HepG2 (cell line): Measurements from ENCODE around the gene TJP3. TPM values are rescaled to one million over a fixed set of nuclear protein-coding genes. Genes with fewer than 3 reads are reported as not detected.

Experiments used
- ADNP ChIP-seq: sonication (generic); formaldehyde crosslinking; IDR thresholded peaks from 2 replicates; pipeline ENCODE4 v1.4.0; 2020; ENCODE audit warnings: missing genetic modification reagents
- AHR ChIP-seq: IDR thresholded peaks from 2 replicates; pipeline ENCODE4 v1.6.1; 2018; ENCODE audit warnings: missing genetic modification reagents, missing compliant biosample characterization
- CBX5 ChIP-seq: sonication (generic); formaldehyde crosslinking; IDR thresholded peaks from 2 replicates; pipeline ENCODE4 v1.4.0; 2020; ENCODE audit warnings: missing genetic modification reagents, borderline replicate concordance
- FOXC1 ChIP-seq: sonication (generic); formaldehyde crosslinking; IDR thresholded peaks from 2 replicates; pipeline ENCODE4 v1.8.0; 2022; ENCODE audit warnings: mild to moderate bottlenecking, missing genetic modification reagents, borderline replicate concordance
- FOXO1 ChIP-seq: sonication (generic); formaldehyde crosslinking; IDR thresholded peaks from 2 replicates; pipeline ENCODE4 v1.4.0; 2020; ENCODE audit warnings: missing genetic modification reagents
- KDM4B ChIP-seq: sonication (generic); formaldehyde crosslinking; IDR thresholded peaks from 2 replicates; pipeline ENCODE4 v1.4.0; 2020; ENCODE audit warnings: missing genetic modification reagents
- KLF6 ChIP-seq: IDR thresholded peaks from 2 replicates; pipeline ENCODE4 v1.8.0; 2016; ENCODE audit warnings: missing biosample characterization, missing genetic modification reagents
- MEIS1 ChIP-seq: sonication (generic); formaldehyde crosslinking; IDR thresholded peaks from 2 replicates; pipeline ENCODE4 v1.9.0; 2021; ENCODE audit warnings: mild to moderate bottlenecking, missing genetic modification reagents, moderate library complexity, borderline replicate concordance
- NFE2L2 ChIP-seq: fragments of 150-350 bp; IDR thresholded peaks from 2 replicates; pipeline ENCODE4 v1.6.1; 2014; ENCODE audit warnings: low read length
- PAF1 ChIP-seq: IDR thresholded peaks from 2 replicates; pipeline ENCODE4 v1.6.1; 2016; ENCODE audit warnings: missing genetic modification reagents, missing compliant biosample characterization
- PCBP2 ChIP-seq: fragments of 200-400 bp; formaldehyde crosslinking; optimal IDR thresholded peaks from 2 replicates; pipeline ENCODE3; 2018; ENCODE audit warnings: low read length, low read depth; ENCODE audit not compliant: poor library complexity, severe bottlenecking
- PHF21A ChIP-seq: sonication (generic); formaldehyde crosslinking; IDR thresholded peaks from 2 replicates; pipeline ENCODE4 v1.5.0; 2020; ENCODE audit warnings: mild to moderate bottlenecking, missing genetic modification reagents
- PITX1 ChIP-seq: sonication (generic); formaldehyde crosslinking; IDR thresholded peaks from 2 replicates; pipeline ENCODE4 v1.5.1; 2020; ENCODE audit warnings: mild to moderate bottlenecking, missing genetic modification reagents
- RFX3 ChIP-seq: IDR thresholded peaks from 2 replicates; pipeline ENCODE4 v1.6.1; 2016; ENCODE audit warnings: missing biosample characterization, missing genetic modification reagents
- SKI ChIP-seq: fragments of 450-650 bp; IDR thresholded peaks from one replicate; pipeline ENCODE4 v1.6.1; 2018; ENCODE audit warnings: mild to moderate bottlenecking; ENCODE audit not compliant: partially characterized antibody
- SP2 ChIP-seq: sonication (generic); formaldehyde crosslinking; IDR thresholded peaks from 2 replicates; pipeline ENCODE4 v1.5.1; 2020; ENCODE audit warnings: mild to moderate bottlenecking, missing genetic modification reagents
- STAG1 ChIP-seq: sonication (generic); formaldehyde crosslinking; IDR thresholded peaks from 2 replicates; pipeline ENCODE4 v1.4.0; 2020; ENCODE audit warnings: missing genetic modification reagents
- TBX3 ChIP-seq: fragments of 450-650 bp; IDR thresholded peaks from 2 replicates; pipeline ENCODE4 v1.6.1; 2017; ENCODE audit warnings: antibody characterized with exemption, mild to moderate bottlenecking, inconsistent platforms, borderline replicate concordance
- TCF7L2 ChIP-seq: IDR thresholded peaks from 2 replicates; pipeline ENCODE4 v1.6.1; 2011; ENCODE audit warnings: mild to moderate bottlenecking, low read depth, low read length, moderate library complexity
- TP53 ChIP-seq: sonication (generic); formaldehyde crosslinking; conservative IDR thresholded peaks from 2 replicates; pipeline ENCODE4 v1.4.0; 2020; ENCODE audit warnings: missing genetic modification reagents
- YEATS2 ChIP-seq: sonication (generic); formaldehyde crosslinking; IDR thresholded peaks from 2 replicates; pipeline ENCODE4 v1.4.0; 2020; ENCODE audit warnings: missing genetic modification reagents, borderline replicate concordance
- ZBTB33 ChIP-seq: sonication (generic); formaldehyde crosslinking; IDR thresholded peaks from 2 replicates; pipeline ENCODE4 v1.4.0; 2020; ENCODE audit warnings: missing genetic modification reagents
- ZFP36 ChIP-seq: fragments of 150-350 bp; IDR thresholded peaks from 2 replicates; pipeline ENCODE4 v1.6.1; 2018; ENCODE audit warnings: borderline replicate concordance, low read length, low read depth; ENCODE audit not compliant: partially characterized antibody
- ZFP37 ChIP-seq: sonication (generic); formaldehyde crosslinking; IDR thresholded peaks from 2 replicates; pipeline ENCODE4 v1.4.0; 2020; ENCODE audit warnings: missing genetic modification reagents, borderline replicate concordance
- ZNF124 ChIP-seq: sonication (generic); formaldehyde crosslinking; IDR thresholded peaks from 2 replicates; pipeline ENCODE4 v1.4.0; 2020; ENCODE audit warnings: missing genetic modification reagents
- ZNF335 ChIP-seq: sonication (generic); formaldehyde crosslinking; IDR thresholded peaks from 2 replicates; pipeline ENCODE4 v1.4.0; 2020; ENCODE audit warnings: missing genetic modification reagents
- ZNF530 ChIP-seq: sonication (generic); formaldehyde crosslinking; IDR thresholded peaks from 2 replicates; pipeline ENCODE4 v1.5.0; 2020; ENCODE audit warnings: low read depth, mild to moderate bottlenecking, missing genetic modification reagents
- ZNF605 ChIP-seq: sonication (generic); formaldehyde crosslinking; IDR thresholded peaks from 2 replicates; pipeline ENCODE4 v1.8.0; 2022; ENCODE audit warnings: mild to moderate bottlenecking, missing genetic modification reagents
- ZNF619 ChIP-seq: sonication (generic); formaldehyde crosslinking; IDR thresholded peaks from 2 replicates; pipeline ENCODE4 v1.4.0; 2020; ENCODE audit warnings: mild to moderate bottlenecking, missing genetic modification reagents
- ZNF749 ChIP-seq: sonication (generic); formaldehyde crosslinking; IDR thresholded peaks from 2 replicates; pipeline ENCODE4 v1.8.0; 2022; ENCODE audit warnings: mild to moderate bottlenecking, missing genetic modification reagents, moderate library complexity, borderline replicate concordance
- ZNF83 ChIP-seq: sonication (generic); formaldehyde crosslinking; IDR thresholded peaks from 2 replicates; pipeline ENCODE4 v1.4.0; 2020; ENCODE audit warnings: missing genetic modification reagents, mild to moderate bottlenecking, borderline replicate concordance
- polyA plus RNA-seq, 8 experiments: library from polyadenylated mRNA; depleted of rRNA in 3 of 8; stranded (reverse) in 7 of 8; unstranded in 1 of 8; fragments of >200 nt; fragmentation: Illumina TruSeq in 4 of 8; extraction: Trizol in 4 of 8; gene quantifications; 2 replicates each; pipeline versions ENCODE4 v1.2.1 to v1.2.3, GENCODE V29; 2011 to 2016; ENCODE audit warnings: low read depth in 4 of 8, missing spikeins in 1 of 8, mixed read lengths in 1 of 8; ENCODE audit not compliant: insufficient read depth in 1 of 8
- total RNA-seq, 5 experiments: library from RNA; depleted of rRNA; stranded (reverse); fragments of >200 nt; fragmentation: Illumina TruSeq; extraction: Trizol; gene quantifications; 2 replicates each; pipeline ENCODE4 v1.2.3, GENCODE V29; 2016; ENCODE audit warnings: low read depth in 1 of 5

TJP3 gene
- total and polyA plus RNA-seq, 2 of the 13 experiments (the other 11 are each of a cell fraction or from before 2014, with no cell fraction given), result 2.3 to 21.5 TPM

- TF ChIP-seq AHR (CRISPR knock-in tag) (peak; percentile 75; the same call in 1 of the 2 replicates), SKI (no peak), ZNF605 (CRISPR knock-in tag) (no peak), ZFP37 (CRISPR knock-in tag) (no peak), ADNP (CRISPR knock-in tag) (peak; percentile 98), ZNF124 (no peak), PITX1 (CRISPR knock-in tag) (peak; percentile 56; the same call in 1 of the 2 replicates), TCF7L2 (no peak), PHF21A (CRISPR knock-in tag) (no peak), FOXO1 (no peak), KDM4B (CRISPR knock-in tag) (0 out of 2 replicates have a peak, but pooled peaks have one; percentile 51), ZNF83 (no peak), YEATS2 (peak; percentile 40; the same call in 1 of the 2 replicates), ZBTB33 (peak; percentile 58), KLF6 (CRISPR knock-in tag) (peak; percentile 42; the same call in 1 of the 2 replicates), NFE2L2 (no peak), ZNF749 (CRISPR knock-in tag) (0 out of 2 replicates have a peak, but pooled peaks have one; percentile 43), TP53 (CRISPR knock-in tag) (no peak), MEIS1 (CRISPR knock-in tag) (peak; percentile 42; the same call in 1 of the 2 replicates), PAF1 (CRISPR knock-in tag) (no peak), ZNF335 (CRISPR knock-in tag) (0 out of 2 replicates have a peak, but pooled peaks have one; percentile 38), FOXC1 (CRISPR knock-in tag) (peak; percentile 78), ZNF619 (CRISPR knock-in tag) (0 out of 2 replicates have a peak, but pooled peaks have one; percentile 37), ZNF530 (no peak), PCBP2 (no peak), TBX3 (peak; percentile 22; the same call in 1 of the 2 replicates), CBX5 (CRISPR knock-in tag) (no peak), ZFP36 (peak; percentile 14), STAG1 (CRISPR knock-in tag) (no peak), SP2 (CRISPR knock-in tag) (no peak), RFX3 (no peak)
Observed at GRCh38 chr19:3721131-3721886, 13.1 kb downstream of the TJP3 start (continued).
